ENCODE data around the gene HNRNPF.

Gene HNRNPF

DNA sequence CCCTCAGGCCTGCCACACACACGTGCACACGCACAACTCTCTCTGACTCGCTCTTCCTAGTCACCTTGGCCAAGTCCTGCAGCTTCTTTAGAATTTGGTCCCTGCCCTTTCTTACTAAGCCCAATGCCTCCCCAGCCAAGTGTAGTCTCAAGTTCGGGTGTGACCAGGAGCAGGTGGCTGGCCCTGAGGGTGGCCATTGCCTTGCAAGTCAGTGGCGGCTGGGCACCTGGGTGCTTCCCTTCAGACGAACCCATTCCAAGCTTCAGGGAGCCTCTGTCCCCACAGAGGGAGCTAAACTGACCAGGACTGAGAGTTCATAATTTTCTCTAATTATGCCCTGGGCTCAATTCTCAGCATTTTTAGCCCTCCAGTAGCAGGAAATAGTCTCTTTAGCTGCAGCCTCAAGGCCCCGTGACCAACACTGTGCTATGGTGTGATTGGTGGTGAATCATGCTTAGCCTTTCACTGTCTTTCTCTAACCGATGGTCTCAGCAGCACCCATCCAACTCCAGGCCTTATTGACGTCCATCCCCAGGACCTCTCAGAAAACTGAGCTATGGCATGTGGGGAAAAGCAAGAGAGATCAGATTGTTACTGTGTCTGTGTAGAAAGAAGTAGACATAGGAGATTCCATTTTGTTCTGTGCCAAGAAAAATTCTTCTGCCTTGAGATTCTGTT lies 72.2 kb downstream of the HNRNPF start:
- no peak for DNase-seq (ENCODE audit: low read depth)

DNA sequence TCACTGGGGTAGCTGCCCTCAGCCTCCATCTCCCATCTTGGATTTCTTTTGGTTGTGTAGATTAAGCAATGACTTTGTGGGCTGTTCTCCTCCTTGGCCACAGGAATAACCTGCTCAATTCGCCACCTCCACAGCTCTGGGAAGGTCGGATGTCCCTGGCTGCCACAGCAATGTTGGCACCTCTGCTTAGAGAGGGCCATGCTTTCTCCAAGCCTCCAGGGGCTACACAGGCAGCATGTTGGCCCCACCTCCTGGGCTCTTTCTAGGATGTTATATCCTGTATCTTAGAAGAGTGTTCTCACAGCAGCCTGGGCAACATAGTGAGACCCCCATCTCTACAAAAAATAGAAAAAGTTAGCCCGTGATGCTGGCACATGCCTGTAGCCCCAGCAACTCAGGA lies 72.9 kb downstream of the HNRNPF start:
- no peak for DNase-seq (ENCODE audit: low read depth)
- no peak overlapping the region for H3K4me3 ChIP-seq (ENCODE audit: low read depth, low read length)

More for the DNA sequence above, 72.2 kb downstream of the HNRNPF start:
- H3K4me3 ChIP-seq (ENCODE audit: low read depth, low read length): no peak overlapping the region
